ENCODE data around the gene RHBDD1. TPM values are rescaled to one million over a fixed set of nuclear protein-coding genes. Genes with fewer than 3 reads are reported as not detected.

Gene RHBDD1
- total and polyA plus RNA-seq, 2 experiments from 2014 or later: 20.1 to 20.9 TPM

GRCh38 chr2:226825056-226825455 lies 10.8 kb upstream of the RHBDD1 start:
- TF ChIP-seq, protein P1, sequence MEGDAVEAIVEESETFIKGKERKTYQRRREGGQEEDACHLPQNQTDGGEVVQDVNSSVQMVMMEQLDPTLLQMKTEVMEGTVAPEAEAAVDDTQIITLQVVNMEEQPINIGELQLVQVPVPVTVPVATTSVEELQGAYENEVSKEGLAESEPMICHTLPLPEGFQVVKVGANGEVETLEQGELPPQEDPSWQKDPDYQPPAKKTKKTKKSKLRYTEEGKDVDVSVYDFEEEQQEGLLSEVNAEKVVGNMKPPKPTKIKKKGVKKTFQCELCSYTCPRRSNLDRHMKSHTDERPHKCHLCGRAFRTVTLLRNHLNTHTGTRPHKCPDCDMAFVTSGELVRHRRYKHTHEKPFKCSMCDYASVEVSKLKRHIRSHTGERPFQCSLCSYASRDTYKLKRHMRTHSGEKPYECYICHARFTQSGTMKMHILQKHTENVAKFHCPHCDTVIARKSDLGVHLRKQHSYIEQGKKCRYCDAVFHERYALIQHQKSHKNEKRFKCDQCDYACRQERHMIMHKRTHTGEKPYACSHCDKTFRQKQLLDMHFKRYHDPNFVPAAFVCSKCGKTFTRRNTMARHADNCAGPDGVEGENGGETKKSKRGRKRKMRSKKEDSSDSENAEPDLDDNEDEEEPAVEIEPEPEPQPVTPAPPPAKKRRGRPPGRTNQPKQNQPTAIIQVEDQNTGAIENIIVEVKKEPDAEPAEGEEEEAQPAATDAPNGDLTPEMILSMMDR (IDR thresholded peaks at IDR 0.05; ENCODE audit: poor library complexity): no peak
- TF ChIP-seq EZH2 (IDR thresholded peaks at IDR 0.05; ENCODE audit: borderline replicate concordance): no peak
- TF ChIP-seq EZH2phosphoT487 (IDR thresholded peaks at IDR 0.05; ENCODE audit: low read depth, severe bottlenecking, unreplicated experiment): no peak
- Histone ChIP-seq H3K4me1 (ENCODE audit: insufficient read depth) (no peaks in the 10 kb centered on the region), H3K27ac (no peak overlapping the region), H3K36me3 (replicated peaks; ENCODE audit: insufficient read depth, low read depth) (no peaks in the 10 kb centered on the region), H3K9me2 (replicated peaks; ENCODE audit: insufficient read depth) (no peaks in the 10 kb centered on the region), H3K27me3 (no peaks in the 10 kb centered on the region), H3K4me2 (no peak overlapping the region), H3K9me3 (ENCODE audit: low read depth) (no peaks in the 10 kb centered on the region), H2AFZ (no peak overlapping the region), H3K4me3 (no peak overlapping the region), H3K79me2 (no peaks in the 10 kb centered on the region), H4K20me1 (ENCODE audit: insufficient read depth, poor library complexity, severe bottlenecking) (no peaks in the 10 kb centered on the region)
- 90% methylated on average over 2 of the region's 2 CpGs for WGBS (ENCODE audit: low lambda C conversion rate, missing lambda C conversion rate)
- no peak for DNase-seq (ENCODE audit: low spot score)

- Histone ChIP-seq H3K36me3 (replicated peaks; ENCODE audit: insufficient read depth, low read depth) (no peaks in the 10 kb centered on the region), H3K79me2 (no peaks in the 10 kb centered on the region)
- WGBS (ENCODE audit: low lambda C conversion rate, missing lambda C conversion rate): 65% methylated on average over 2 of the region's 2 CpGs
Observed at GRCh38 chr2:226828191-226828590, 7.7 kb upstream of the RHBDD1 start.

DNA sequence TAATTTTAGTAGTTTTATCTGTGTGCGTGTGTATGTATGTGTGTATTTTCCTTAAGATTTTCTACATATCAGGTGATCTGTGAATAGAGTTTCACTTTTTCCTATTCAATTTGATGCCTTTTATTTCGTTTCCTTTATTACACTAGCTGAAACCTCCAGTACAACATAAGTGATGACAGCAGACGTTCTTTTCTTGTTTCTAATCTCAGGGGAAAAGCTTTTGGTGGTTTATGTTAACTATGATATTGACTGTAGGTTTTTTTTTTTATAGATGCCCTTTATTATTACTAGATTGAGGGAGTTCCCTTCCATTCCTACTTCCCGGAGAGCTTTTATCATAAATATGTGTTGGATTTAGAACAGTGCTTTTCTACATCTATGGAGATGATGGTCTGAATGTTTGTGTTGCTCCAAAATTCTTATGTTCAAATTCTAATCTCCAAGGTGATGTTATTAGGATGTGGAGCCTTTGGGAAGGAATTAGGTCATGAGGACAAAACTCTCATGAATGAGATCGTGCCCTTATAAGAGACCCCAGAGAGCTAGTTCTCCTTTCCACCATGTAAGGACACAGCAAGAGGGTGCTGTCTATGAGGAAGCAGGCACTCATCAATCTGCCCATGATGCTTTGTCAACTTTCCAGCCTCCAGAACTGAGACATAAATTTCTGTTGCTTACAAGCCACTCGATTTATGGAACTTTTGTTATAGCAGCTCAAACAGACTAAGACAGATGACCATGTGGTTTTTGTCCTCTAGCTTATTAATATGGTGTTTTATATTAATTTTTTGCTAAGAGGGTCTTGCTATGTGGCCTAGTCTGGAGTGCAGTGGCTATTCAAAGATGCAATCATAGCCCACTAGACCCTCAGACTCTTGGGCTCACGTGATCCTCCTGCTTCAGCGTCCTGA lies 5.9 kb upstream of the RHBDD1 start:
- Histone ChIP-seq H3K79me2 (peaks cover 1% of the 10 kb centered on the region), H3K27ac (no peak overlapping the region), H3K4me1 (ENCODE audit: insufficient read depth) (peaks cover under 1% of the 10 kb centered on the region), H3K9me2 (replicated peaks; ENCODE audit: insufficient read depth) (no peaks in the 10 kb centered on the region), H2AFZ (no peak overlapping the region), H4K20me1 (ENCODE audit: insufficient read depth, poor library complexity, severe bottlenecking) (no peaks in the 10 kb centered on the region), H3K27me3 (no peaks in the 10 kb centered on the region), H3K4me3 (no peak overlapping the region), H3K4me2 (no peak overlapping the region), H3K9me3 (ENCODE audit: low read depth) (no peaks in the 10 kb centered on the region), H3K36me3 (replicated peaks; ENCODE audit: insufficient read depth, low read depth) (no peaks in the 10 kb centered on the region)
- WGBS (ENCODE audit: low lambda C conversion rate, missing lambda C conversion rate): 88% methylated on average over 8 of the region's 8 CpGs
- no peak for DNase-seq (ENCODE audit: low spot score)
- TF ChIP-seq, protein P1 (IDR thresholded peaks at IDR 0.05; ENCODE audit: poor library complexity): no peak
- TF ChIP-seq EZH2 (IDR thresholded peaks at IDR 0.05; ENCODE audit: borderline replicate concordance) (no peak), EZH2phosphoT487 (IDR thresholded peaks at IDR 0.05; ENCODE audit: low read depth, severe bottlenecking, unreplicated experiment) (no peak)

More at GRCh38 chr2:226828191-226828590, 7.7 kb upstream of the RHBDD1 start:
- no peaks in the 10 kb centered on the region for H3K4me1 ChIP-seq (ENCODE audit: insufficient read depth)
- no peak overlapping the region for H3K27ac ChIP-seq
- H3K27me3 ChIP-seq: no peaks in the 10 kb centered on the region
- no peak overlapping the region for H3K4me2 ChIP-seq
- no peak for DNase-seq (ENCODE audit: low spot score)
- H3K4me3 ChIP-seq: no peak overlapping the region
- H3K9me3 ChIP-seq (ENCODE audit: low read depth): no peaks in the 10 kb centered on the region
- H3K9me2 ChIP-seq (replicated peaks; ENCODE audit: insufficient read depth): no peaks in the 10 kb centered on the region
- no peak for TF ChIP-seq EZH2phosphoT487 (IDR thresholded peaks at IDR 0.05; ENCODE audit: low read depth, severe bottlenecking, unreplicated experiment)
- TF ChIP-seq, protein P1 (IDR thresholded peaks at IDR 0.05; ENCODE audit: poor library complexity): no peak
- no peak for TF ChIP-seq EZH2 (IDR thresholded peaks at IDR 0.05; ENCODE audit: borderline replicate concordance)
- H4K20me1 ChIP-seq (ENCODE audit: insufficient read depth, poor library complexity, severe bottlenecking): no peaks in the 10 kb centered on the region
- H2AFZ ChIP-seq: no peak overlapping the region

Data from hepatocyte (in vitro differentiated cells).